ENCODE data around the gene MAMSTR. TPM values are rescaled to one million over a fixed set of nuclear protein-coding genes. Genes with fewer than 3 reads are reported as not detected.

MAMSTR gene
- total RNA-seq, 8 experiments from 2014 or later = 0.71 to 5.0 (median 1.7) TPM

- no peak within 1 kb of the TSS for H3K27ac ChIP-seq
- WGBS, 10 experiments = 51 to 73% methylated on average over 5 to 7 of the region's 27 CpGs; no CpG with 5 or more reads in 8 of the 10 experiments
- in situ Hi-C loops (cut with MboI; ENCODE audit: low pct_unique_long_range_greater_than_20kb in 2 of 9, low sequenced_read_pairs in 9 of 9, unreplicated experiment in 9 of 9) = no loop called here
- no peak for ATAC-seq (replicated peaks in 6 of 8)
- peak within 1 kb of the TSS; percentile 40 to 45 (median 42) for H3K4me3 ChIP-seq
- peaks cover 10 to 13% of the 10 kb centered on the region in 2 donors for H3K4me1 ChIP-seq (replicated peaks in 1 of 2)
Measured at GRCh38 chr19:48740164-48740972, 20.8 kb upstream of the MAMSTR start, which contains the start of gene RASIP1. Gene RASIP1, minus strand, starts transcription at chr19:48740610. Its CDS starts 328 bp downstream, at chr19:48740282.

DNA sequence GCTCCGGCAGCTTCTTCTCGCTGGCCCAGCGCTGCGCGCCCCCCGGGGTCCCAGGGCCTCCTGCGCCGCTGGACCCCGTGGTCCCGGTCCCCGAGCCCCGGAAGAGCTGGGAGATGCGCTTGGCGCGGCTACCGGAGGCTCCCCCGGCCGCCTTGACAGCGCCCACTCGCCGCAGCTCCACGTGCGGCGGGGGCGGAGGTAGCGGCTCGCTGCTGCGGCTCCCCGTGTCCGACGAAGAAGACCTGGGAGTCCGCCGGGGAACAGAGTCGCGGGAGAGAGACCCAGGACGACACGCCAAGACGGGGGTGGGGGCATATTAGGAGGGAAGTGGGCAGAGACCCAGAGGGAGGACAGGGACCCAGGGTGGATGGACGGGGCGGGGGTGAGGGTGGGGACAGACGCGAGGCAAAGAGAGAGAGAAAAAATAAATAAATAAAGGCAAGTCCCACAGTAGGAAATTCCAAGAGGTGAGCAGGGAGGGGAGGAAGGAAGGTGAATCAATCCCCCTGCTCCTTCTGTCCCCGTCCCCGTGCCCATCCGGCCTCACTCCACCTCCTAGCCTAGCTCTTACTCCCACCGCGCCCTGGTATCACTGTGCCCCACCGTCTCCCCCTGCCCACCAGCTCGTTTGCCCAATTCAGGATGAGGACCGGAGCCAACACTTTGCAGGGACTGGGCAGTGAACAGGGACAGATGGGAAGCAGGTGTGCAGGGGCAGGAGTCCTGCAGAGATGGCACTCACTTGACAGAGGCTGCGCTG is 20.1 kb upstream of the MAMSTR start:
- ATAC-seq (replicated peaks in 6 of 8) = peak in 5 of 8 experiments; percentile 0 to 19 (median 7)
- in situ Hi-C loops (cut with MboI; ENCODE audit: low pct_unique_long_range_greater_than_20kb in 2 of 9, low sequenced_read_pairs in 9 of 9, unreplicated experiment in 9 of 9) = no loop called here
- peak overlapping the region; percentile 40 to 45 (median 42) for H3K4me3 ChIP-seq
- peaks cover 10 to 15% of the 10 kb centered on the region in 2 donors for H3K4me1 ChIP-seq (replicated peaks in 1 of 2)
- WGBS, 10 experiments = 67% methylated on average over 1 of the region's 51 CpGs; no CpG with 5 or more reads in 9 of the 10 experiments
- H3K27ac ChIP-seq = peak overlapping the region; percentile 32 to 39

DNA sequence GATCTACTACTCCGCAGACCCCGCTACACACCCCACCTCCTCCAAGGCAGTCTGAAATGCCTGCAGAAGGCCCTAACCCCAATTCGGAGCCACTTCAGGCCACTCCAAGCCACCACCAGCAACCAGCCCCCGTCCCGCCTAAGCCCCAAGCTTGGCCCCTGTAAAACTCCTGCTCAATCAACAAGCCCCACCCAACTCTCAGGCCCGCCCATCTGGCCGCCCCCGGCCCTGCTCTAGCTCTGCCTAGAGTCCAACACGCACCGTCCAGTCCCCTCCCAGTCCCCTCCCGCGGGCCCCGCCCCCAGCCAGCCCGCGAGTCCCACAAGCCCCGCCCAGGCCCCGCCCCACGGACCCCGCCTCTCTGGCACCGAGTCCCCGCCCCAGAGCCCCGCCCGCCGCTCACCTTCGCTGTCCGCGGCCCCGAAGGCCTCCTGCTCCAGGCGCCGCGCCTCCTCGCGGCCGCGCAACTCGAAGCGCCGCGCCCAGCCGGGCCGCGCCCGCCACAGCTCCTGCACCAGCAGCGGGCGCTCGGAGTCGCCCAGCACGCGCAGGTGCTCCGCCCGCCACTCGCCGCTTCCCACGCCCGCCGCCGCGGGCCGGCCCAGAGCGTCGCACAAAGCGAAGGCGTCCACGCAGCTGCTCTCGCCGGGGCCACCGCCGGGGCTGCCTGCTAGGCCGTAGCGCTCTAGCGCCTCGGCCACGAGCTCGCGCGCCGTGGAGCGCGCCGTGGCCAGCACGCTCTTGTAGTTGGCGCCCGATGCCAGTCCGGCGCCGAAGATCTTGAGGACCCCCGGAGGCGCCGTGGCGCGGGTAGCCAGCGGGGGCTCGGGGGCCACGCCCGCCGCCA is 19.3 kb upstream of the MAMSTR start:
- Histone ChIP-seq H3K27ac (peak overlapping the region; percentile 32 to 39), H3K4me3 (peak overlapping the region; percentile 40 to 45 (median 42)), H3K4me1 (replicated peaks in 1 of 2) (peaks cover 10 to 15% of the 10 kb centered on the region in 2 donors)
- WGBS, 10 experiments = 0% methylated on average over 4 of the region's 96 CpGs; no CpG with 5 or more reads in 8 of the 10 experiments
- in situ Hi-C loops (cut with MboI; ENCODE audit: low pct_unique_long_range_greater_than_20kb in 2 of 9, low sequenced_read_pairs in 9 of 9, unreplicated experiment in 9 of 9) = no loop called here
- peak; percentile 86 to 92 (median 88) for ATAC-seq (replicated peaks in 6 of 8)

DNA sequence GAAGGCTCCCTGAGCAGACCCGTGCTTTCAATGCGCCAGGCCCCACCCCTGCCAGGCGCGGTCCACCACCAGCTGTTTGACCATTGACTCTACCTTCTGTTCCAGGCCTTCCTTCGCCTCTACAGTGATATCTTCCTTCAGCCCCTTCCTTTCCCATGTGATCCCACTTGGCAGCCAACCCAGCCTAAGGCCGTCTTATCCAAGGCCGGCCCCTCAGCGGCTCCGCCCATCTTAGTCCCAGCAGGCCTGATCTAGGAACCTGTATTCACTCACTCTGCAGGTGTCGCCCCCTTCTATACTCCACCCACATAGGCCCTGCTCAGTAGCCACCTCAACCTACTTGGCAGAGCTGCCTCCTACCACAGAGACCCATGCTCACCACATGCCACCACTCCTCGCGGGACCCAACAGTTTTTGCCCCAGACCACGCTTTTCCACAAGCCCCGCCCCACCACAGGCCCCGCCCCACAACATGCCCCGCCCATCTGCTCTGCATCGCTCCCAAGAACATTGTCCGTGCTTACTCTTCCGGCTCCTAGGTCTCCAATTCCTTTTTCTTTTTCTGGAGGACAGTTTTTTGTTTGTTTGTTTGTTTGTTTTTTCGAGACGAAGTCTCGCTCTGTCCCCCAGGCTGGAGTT is 18.0 kb upstream of the MAMSTR start:
- WGBS, 10 experiments = 45 to 100% (median 76%) methylated on average over 2 to 12 of the region's 22 CpGs; no CpG with 5 or more reads in 3 of the 10 experiments
- no peak for ATAC-seq (replicated peaks in 6 of 8)
- Histone ChIP-seq H3K4me1 (replicated peaks in 1 of 2) (peaks cover 10 to 15% of the 10 kb centered on the region in 2 donors), H3K27ac (no peak overlapping the region), H3K4me3 (no peak overlapping the region)
- in situ Hi-C loops (cut with MboI; ENCODE audit: low pct_unique_long_range_greater_than_20kb in 2 of 9, low sequenced_read_pairs in 9 of 9, unreplicated experiment in 9 of 9) = no loop called here

DNA sequence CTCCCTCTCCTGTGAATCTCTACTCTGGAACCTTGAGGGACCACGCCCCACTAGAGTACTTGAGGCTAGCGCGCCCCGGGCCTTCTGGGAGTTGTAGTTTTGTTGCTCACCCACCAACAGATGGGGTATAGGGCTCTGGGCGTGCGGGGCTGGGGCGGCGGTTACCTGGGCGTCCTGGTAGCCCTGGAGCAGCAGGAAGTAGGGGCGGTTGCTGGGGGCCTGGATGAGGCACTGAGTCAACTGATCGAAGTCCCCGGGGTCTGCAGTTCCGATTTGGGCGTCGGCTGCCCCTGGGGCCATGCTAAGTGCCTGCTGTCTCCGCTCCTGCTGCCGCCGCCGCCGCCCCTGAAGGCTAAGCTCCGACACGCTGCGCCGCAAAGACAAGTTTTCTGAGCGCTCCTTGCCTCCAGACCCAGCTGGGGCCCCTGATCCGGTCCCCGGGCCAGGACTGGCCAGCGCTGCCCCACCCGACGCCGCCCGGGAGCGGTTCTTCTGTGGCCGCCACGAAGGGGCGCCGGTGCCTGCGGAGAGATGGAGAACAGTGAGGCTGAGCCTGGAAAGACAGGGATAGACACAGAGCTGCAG is 15.6 kb upstream of the MAMSTR start:
- H3K4me1 ChIP-seq (replicated peaks in 1 of 2) = peaks cover 4 to 7% of the 10 kb centered on the region in 2 donors
- no peak overlapping the region for H3K27ac ChIP-seq
- in situ Hi-C loops (cut with MboI; ENCODE audit: low pct_unique_long_range_greater_than_20kb in 2 of 9, low sequenced_read_pairs in 9 of 9, unreplicated experiment in 9 of 9) = no loop called here
- H3K4me3 ChIP-seq = peak overlapping the region; percentile 23 to 27 (median 25)
- ATAC-seq (replicated peaks in 6 of 8) = peak in 4 of 8 experiments; percentile 2 to 69 (median 54)
- 0 to 25% (median 3%) methylated on average over 1 to 10 of the region's 38 CpGs; no CpG with 5 or more reads in 3 of the 10 experiments for WGBS, 10 experiments

- 74 to 100% (median 99%) methylated on average over 3 to 6 of the region's 9 CpGs; no CpG with 5 or more reads in 4 of the 10 experiments for WGBS, 10 experiments
- H3K4me3 ChIP-seq = no peak overlapping the region
- in situ Hi-C loops (cut with MboI; ENCODE audit: low pct_unique_long_range_greater_than_20kb in 2 of 9, low sequenced_read_pairs in 9 of 9, unreplicated experiment in 9 of 9) = no loop called here
Measured at GRCh38 chr19:48734625-48735024, 15.1 kb upstream of the MAMSTR start.

GRCh38 chr19:48731452-48731851 is 11.9 kb upstream of the MAMSTR start:
- in situ Hi-C loops (cut with MboI; ENCODE audit: low pct_unique_long_range_greater_than_20kb in 2 of 9, low sequenced_read_pairs in 9 of 9, unreplicated experiment in 9 of 9) = no loop called here
- 0 to 100% (median 61%) methylated on average over 1 to 4 of the region's 4 CpGs; no CpG with 5 or more reads in 2 of the 10 experiments for WGBS, 10 experiments

More at GRCh38 chr19:48734625-48735024, 15.1 kb upstream of the MAMSTR start:
- ATAC-seq (replicated peaks in 6 of 8) = no peak
- Histone ChIP-seq H3K27ac (no peak overlapping the region), H3K4me1 (replicated peaks in 1 of 2) (peaks cover 0 to 7% of the 10 kb centered on the region in 2 donors)

DNA sequence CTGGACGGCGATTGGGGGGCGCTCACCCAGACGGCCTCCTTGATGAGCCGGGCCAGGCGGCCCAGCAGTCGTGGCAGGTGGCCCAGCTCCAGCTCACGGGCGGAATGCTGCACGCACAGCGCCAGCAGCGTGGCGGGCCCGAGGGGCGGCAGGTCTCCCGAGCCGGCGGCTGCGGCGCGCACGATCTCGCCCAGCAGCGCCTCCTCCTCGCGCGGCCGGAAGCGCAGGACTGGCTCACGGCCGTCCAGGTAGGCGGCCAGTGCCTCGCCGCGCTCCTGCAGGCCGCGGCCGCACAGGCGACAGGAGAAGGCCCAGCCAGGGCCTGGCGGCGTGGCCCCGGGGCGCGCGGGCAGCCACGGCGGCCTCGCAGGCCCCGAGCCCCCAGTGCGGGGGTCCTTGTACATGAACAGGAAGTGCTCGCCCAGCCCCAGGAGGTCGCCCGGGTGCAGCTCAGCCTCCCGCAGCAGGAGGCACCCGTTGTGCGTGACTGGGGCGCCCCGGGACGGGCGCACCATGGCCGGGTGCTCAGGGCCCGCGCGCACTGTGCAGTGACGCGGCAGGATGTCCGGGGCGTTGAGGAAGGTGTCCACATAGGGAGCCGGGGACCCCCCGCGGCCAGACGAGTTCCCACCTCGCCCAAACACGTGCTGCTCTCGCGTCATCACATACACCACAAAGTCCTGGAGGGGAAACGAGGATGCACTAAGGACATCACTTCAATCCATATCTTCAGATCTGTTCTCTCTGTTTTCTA is 9.6 kb upstream of the MAMSTR start:
- in situ Hi-C loops (cut with MboI; ENCODE audit: low pct_unique_long_range_greater_than_20kb in 2 of 9, low sequenced_read_pairs in 9 of 9, unreplicated experiment in 9 of 9) = no loop called here
- Histone ChIP-seq H3K4me1 (replicated peaks in 1 of 2) (peaks cover 9 to 10% of the 10 kb centered on the region in 2 donors), H3K4me3 (no peak overlapping the region), H3K27ac (no peak overlapping the region)
- ATAC-seq (replicated peaks in 6 of 8) = peak in 1 of 8 experiments; percentile 74
- WGBS, 10 experiments = 26 to 95% (median 84%) methylated on average over 4 to 27 of the region's 77 CpGs; no CpG with 5 or more reads in 4 of the 10 experiments

More at GRCh38 chr19:48731452-48731851, 11.9 kb upstream of the MAMSTR start:
- Histone ChIP-seq H3K27ac (no peak overlapping the region), H3K4me3 (no peak overlapping the region), H3K4me1 (replicated peaks in 1 of 2) (peaks cover 0 to 3% of the 10 kb centered on the region in 2 donors)
- no peak for ATAC-seq (replicated peaks in 6 of 8)

DNA sequence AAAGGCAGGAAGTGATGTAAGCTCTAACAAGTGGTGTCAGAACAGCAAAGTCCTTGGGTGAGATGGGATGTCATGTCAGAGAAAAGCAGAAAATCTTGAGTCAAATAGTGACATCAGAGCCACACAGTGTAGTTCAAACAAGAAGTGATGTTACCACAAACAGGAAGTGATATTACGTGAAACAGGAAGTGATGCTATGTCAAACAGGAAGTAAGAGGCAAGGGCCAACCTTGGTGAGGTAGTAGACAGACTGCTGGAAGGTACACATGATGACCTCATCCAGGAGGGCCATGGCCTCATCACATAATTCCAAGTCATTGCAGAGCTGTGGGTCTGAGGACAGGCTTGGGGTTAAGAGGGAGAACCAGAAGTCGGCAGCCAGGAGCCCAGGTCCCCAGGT is 7.0 kb upstream of the MAMSTR start:
- Histone ChIP-seq H3K27ac (no peak overlapping the region), H3K4me3 (no peak overlapping the region), H3K4me1 (replicated peaks in 1 of 2) (peaks cover 9 to 10% of the 10 kb centered on the region in 2 donors)
- WGBS, 10 experiments = 80 to 100% (median 86%) methylated on average over 1 to 2 of the region's 2 CpGs; no CpG with 5 or more reads in 4 of the 10 experiments
- in situ Hi-C loops (cut with MboI; ENCODE audit: low pct_unique_long_range_greater_than_20kb in 2 of 9, low sequenced_read_pairs in 9 of 9, unreplicated experiment in 9 of 9) = no loop called here
- peak in 3 of 8 experiments; percentile 28 to 74 (median 42) for ATAC-seq (replicated peaks in 6 of 8)

GRCh38 chr19:48724796-48725753 is 5.5 kb upstream of the MAMSTR start:
- no peak overlapping the region for H3K4me3 ChIP-seq
- in situ Hi-C loops (cut with MboI; ENCODE audit: low pct_unique_long_range_greater_than_20kb in 2 of 9, low sequenced_read_pairs in 9 of 9, unreplicated experiment in 9 of 9) = no loop called here
- WGBS, 10 experiments = 0 to 100% (median 49%) methylated on average over 1 to 8 of the region's 11 CpGs
- H3K27ac ChIP-seq = peak overlapping the region; percentile 50 to 58
- ATAC-seq (replicated peaks in 6 of 8) = peak in 5 of 8 experiments; percentile 11 to 29 (median 21)
- peaks cover 12 to 13% of the 10 kb centered on the region in 2 donors for H3K4me1 ChIP-seq (replicated peaks in 1 of 2)

Data from motor neuron (in vitro differentiated cells).